Stimulated activated CD4-positive, alpha-beta T cell treated with anti-CD3 and anti-CD28 coated beads, TNF-alpha, amount 100 ng/mL, for 24 hours (primary cell): ENCODE results near the gene HMOX2.

Experiments
- DNase-seq, 3 experiments: peaks; one replicate each; pipeline ENCODE4 v3.0.0-alpha.2; 2020; ENCODE audit warnings: low read depth in 3 of 3

HMOX2 gene

DNA sequence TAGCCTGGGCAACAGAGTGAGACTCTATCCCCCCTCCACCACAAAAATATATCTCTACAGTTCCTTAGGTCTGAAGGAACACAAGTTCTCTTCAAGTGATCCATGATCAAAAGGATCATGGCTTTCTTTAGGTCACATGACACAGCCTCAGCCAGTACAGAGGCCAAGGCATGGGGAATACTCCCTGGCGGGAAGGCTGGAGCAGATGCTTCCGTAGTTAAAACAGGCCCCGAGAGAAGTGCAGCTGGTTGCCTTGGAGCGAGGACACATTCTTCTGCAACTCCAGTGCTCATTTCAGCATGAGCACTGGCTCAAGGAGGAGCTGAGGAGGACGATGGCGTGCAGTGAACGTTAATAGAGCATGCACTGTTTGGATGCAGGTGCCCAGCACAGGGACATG lies 48.9 kb downstream of the HMOX2 start:
- no peak for DNase-seq

DNA sequence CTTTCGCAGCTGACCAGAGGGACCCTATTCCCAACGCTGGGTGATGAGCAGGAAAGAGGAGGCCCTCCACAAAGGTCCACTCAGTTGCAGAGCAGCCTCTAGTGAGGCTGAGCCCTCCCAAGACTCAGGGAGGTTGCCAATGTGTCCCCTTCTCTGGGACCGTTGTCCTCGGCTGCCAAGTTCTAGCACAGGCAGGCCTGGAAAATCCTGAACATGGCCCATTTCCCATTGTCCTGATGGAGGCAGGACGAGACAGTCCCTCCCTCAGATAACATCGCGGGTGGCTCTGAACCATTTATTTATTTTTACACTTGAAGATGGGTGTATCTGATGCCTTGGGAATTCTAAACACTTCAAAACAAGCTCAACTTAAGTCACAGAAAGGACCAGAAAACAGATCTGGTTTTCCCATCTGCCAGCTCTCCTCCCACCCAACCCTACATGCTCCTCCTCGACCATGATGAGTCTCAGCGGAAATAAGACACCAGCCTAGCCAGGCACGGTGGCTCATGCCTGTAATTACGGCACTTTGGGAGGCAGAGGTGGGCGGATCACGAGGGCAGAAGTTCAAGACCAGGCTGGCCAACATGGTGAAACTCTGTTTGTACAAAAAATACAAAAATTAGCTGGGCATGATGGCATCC lies 49.6 kb downstream of the HMOX2 start:
- DNase-seq: no peak

DNA sequence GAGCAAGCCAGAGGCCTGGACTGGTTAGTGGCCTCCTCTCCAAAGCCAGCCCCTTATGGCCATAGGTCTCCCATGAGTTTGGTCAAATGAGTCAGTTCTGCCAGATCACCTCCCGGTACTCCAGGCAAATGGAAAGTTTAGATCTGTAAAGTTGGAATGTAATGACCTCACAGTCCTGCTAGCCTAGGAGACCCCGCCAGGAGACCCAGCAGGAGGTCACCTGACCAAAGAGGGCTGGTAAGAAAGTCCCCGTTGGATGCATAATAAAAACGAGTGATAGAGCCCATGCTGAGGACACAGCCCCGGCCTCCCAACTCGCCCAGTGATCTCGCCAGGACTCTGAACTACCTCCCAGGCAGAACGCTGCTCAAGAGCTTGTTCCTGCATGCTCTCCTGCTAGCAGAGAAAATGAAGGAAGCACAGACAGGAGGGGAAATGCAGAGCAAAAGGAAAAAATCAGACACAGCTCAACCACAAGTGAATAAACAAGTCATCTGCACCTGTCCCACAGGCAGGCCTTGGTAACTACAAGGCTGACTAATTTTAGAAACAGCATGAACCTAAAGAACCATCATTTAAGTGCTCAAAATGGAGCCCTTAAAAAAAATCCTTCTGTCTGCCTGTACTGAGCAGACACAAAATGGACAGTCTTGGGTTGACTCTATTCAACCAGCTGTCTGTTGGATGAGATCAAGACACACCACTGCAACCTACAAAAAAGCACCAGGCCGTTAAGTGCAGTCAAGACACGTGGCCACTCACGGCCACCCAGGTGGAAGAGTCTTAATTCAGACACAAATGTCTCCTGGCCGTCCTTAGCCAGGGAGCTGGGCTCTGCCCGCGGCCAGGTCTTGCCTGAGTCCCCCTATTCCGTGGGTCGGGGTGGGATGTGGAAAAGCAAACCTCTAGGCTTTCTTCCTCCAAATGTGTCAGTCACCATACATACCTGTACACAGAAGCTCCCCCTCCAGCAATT lies 53.2 kb downstream of the HMOX2 start:
- DNase-seq: no peak

DNA sequence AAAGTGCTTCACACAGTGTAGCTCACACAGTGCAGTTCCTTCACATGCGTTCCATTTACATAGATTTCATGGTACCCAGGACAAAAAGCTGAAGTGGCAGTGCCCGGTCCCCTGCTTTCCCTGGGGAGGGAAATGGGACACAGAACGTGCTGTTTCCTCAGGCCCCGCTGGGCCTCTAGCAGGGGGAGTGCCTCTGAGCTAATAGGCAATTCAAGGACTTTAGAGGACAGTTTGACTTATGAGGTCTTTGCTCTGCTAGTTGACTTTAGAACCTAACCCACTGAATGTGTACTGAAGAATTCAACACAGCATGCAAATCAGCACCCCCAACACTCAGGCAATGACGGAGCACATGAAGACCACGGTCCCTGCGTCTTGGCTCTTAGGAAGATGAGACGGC lies 55.6 kb downstream of the HMOX2 start:
- DNase-seq: no peak

DNA sequence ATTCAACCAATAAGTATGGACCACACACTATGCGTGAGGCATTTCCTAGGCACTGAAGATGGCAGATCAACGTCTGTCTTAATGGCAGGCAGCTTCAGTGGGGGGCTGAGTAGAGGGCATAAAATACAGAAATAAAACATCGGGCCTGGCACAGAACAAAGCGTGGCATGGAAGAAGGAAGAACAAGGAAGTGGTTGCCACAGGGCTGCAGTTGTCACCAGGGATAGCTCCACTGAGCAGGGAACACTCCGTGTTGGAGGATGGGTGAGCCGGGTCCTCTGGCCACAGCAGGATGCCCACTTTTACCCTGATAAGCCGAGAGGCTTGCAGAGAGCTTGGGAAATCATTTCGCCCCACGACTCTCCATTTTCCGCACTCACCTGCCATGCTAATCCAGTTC lies 56.0 kb downstream of the HMOX2 start:
- DNase-seq: no peak

DNA sequence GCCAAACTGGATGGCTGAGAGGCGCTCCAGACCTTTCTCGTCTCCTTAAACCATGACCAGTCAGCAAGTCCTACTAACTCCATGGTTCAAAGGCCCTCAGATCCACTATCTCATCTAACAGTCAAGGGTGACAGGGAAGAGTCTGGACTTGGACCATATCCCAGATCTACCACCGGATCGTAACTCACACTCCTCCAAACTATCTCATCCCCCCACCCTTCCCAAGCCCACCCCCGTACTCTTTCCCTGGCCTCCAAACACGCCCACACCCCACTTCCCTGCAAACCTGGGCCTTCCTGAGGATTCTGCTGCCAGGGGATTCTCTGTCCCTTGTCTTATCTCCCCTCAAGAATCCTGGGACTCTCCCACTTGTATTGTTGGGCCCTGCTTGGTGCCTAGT lies 57.3 kb downstream of the HMOX2 start:
- no peak for DNase-seq

DNA sequence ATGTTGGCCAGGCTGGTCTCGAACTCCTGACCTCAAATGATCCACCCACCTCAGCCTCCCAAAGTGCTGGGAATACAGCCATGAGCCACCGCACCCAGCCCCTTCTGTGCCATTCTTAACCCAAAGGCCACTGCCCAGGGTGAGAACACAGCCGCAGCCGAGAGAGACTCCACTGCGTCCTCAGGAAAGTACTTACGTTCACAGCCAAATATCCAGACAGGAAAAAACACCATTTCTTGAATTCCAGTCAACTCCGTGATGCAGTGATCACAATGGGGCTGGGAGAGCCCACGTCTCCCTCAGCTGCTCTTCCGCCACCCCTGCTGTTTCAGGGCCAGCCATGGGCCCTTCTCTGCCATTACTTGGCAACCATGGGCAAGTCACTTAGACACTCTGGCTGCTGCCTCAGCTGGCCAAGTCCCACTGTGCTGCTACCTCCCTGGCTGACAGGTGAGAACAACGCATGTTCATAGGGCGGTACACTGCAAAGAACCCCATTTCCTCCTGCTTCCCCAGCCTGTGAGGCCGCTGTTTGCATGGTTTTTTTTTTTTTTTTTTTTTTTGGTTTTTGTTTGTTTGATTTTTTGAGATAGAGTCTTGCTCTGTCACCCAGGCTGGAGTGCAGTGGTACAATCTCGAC lies 58.1 kb downstream of the HMOX2 start:
- DNase-seq: no peak

DNA sequence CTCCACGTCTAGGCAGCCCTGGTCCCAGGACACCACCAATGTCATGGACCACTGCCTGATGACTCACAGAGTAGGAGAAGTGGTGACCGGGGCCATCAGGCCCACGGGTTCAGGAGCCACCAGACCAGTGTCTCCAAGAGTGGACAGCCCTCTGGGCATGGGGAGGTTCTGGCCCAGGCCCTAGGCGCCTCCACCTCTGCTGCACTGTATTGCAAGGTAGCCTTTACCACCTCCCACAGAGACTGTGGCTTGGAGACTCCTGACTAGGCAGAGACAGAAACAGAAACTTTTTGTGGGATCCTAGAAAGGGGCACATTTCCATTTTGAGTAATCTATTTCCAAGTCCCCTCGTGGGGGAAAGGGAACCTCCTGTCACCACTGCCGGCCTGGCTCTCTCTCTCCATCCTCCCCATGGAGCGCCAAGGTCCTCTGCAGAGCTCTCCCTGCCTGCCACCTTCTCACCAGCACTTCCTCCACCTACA lies 59.5 kb downstream of the HMOX2 start:
- DNase-seq: peak in 2 of 3 experiments; percentile 12 to 45

DNA sequence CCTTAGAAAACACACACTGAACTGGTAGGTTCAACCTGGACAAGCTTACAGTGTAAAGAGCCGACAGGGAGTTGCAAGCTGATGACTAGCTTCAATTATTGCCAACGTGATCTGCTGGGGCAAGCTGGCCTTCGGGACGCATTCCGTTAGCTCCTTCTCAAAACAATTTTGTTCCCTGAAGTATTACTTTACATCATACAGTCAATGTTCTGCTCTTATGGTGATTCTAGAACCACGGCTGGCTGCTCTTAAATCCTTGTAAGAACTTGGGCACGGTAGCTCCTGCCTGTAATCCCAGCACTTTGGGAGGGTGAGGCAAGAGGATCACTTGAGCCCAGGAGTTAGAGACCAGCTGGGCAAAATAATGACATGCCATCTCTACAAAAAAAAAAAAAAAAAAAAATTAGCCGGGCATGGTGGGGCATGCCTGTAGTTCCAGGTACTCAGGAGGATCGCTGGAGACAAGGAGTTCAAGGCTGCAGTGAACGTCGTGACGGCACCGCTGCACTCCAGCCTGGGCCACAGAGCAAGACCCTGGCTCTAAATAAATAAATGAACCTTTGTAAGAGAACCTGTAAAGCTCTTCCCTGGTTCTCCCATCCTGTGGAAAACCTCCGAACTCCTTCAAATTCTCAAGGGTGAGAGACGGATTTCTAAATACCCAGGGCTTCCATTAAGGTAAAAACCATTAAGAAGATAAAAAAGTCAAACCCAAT lies 60.4 kb downstream of the HMOX2 start:
- no peak for DNase-seq

DNA sequence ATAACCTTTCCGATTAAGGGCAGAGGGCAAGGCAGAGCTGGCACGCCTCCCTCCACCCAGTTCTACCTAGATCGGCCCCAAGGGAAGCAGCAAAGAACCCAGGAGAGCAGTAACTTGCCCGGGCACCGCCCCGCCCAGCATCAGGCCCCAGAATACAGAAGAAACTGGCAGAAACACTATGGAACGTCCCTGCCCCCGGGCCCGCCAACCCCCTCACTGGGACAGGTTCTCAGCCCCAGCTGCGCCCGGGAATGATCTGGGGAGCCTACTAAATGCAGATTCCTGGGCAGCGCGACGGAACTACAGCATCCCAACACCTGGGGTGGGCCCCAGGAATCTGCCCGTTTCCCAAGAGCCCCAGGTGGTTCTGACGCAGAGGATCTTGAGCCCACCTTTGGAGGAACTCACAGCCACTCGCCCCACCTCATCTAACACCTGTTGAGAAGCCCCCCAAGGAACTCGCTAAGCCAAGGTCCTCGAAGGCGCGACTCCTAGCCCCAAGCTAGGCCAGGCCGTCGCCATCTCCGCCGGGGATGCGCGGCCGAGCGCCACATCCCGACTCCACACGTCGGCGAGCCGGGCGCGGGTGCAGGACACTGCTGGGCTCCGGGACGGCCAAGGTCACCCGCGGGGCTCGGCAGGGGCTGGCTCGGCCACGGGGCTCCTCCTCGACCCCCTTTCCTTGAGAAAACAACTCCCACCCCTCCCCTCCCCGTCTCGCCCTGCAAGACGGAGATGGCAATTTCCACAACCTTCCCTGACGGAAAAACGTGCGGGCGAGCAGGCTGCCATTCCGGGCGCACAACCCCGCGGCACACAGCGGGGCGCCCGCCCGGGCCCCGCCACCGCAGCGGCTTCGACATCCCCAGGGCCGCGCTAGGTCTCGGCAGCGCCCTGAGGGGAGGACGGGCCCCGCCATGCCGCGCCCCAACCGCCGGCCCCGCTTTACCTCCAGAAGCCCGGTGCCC lies 61.5 kb downstream of the HMOX2 start:
- DNase-seq: no peak

DNA sequence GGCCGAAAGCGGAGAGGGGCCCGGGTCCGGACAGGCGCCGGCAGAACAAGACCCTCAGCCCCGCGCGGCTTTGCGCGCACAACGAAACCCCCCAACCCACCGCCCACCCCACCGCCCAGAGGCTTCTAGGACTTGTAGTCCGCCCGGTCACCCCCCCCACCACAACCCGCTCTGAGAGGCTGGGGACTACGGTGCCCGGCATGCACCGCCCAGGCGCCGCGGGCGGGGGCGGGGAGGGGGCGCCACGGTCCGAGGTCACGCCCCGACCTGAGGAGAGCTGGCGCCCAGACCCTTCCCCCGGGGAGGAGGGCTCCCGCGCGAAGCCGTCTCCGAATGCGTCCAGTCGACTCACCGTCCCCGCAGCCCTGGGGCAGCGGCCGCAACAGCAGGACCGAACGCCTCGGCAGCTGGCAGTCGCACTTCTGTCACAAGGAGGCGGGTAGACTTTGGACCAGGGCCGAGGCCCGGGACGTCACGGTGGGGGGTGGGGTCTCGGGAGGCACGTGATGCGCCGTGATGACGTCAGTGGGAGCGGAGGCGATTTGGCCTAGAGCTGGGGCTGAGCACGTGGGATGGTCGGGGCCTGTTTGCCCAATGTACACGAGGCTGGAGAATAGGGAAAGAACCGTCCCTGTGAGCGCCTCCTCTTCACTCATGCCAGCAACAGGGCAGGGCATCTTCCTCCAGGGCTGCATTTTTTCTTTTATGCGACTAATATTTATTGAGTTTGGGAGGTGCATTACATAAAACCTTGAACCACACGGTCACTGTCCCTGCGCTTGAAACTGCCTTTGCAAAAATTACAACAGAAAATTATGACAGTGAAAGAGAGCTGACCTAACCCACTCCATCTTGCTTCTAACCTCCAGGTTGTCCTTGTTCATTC lies 62.4 kb downstream of the HMOX2 start, which contains the start of gene CDIP1:
Gene CDIP1 (minus strand): TSS at position 424 of the 886 bp plus-strand sequence. CDS start 24,643 bp downstream, outside the sequence.
- peak; percentile 91 to 98 (median 94) for DNase-seq

DNA sequence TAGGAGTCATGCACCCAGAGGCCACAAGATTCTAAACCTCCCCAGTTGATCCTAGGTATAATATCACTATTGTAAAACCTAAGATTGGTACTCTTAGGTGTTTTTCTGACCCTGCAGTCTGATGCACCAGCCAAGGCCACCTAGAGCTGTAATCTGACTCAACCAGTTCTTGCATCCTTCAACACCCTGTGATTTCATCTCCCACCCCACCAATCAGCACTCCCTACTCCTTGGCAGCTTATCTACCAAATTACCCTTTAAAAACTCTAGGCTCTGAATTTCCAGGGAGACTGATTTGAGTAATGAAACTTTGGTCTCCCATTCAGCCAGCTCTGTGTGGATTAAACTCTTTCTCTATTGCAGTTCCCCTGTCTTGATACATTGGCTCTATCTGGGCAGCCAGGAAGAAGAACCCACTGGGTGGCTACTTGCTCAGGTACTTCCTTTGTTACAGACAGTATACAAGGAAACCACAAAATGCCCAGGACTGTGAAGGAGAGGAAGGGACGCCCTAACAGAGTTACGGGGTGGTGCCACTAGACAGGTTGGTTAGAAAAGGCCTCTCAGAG lies 63.6 kb downstream of the HMOX2 start:
- DNase-seq: no peak

DNA sequence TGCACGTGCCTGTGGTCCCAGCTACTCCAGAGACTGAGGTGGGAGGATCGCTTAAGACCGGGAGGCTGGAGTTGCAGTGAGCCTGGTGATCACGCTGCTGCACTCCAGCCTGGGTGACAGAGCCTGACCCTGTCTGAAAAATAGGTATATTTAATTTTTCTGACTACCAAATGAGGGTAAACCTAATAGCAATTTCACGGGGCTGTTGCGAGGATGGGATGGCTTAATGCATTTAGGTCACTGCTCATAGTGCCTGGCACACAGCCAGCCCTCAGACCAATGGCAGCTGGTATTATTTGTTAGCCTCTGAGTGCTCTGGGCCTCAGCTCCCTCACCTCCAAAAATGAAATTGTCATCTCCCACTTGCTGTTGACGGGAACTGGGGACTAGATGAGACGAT lies 68.3 kb downstream of the HMOX2 start:
- DNase-seq: no peak

DNA sequence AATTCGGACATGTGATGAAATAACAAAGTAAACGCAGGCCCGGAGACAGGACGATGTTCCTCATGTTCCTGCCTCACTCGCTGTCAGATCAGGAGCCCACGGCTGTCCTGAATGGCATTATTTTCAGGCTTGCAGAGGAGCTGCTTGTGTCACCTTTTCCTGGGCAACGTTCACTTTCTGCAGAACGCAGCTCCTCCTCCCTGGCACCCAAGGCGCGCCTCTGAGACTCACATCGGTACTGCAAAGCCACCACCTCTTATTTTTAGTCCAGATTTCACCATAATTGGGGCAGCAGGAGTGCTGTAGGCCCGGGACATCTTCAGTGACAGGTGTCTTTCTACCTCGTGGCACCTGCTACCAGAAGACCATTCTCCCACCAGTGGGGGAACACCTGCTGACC lies 71.9 kb downstream of the HMOX2 start:
- no peak for DNase-seq

DNA sequence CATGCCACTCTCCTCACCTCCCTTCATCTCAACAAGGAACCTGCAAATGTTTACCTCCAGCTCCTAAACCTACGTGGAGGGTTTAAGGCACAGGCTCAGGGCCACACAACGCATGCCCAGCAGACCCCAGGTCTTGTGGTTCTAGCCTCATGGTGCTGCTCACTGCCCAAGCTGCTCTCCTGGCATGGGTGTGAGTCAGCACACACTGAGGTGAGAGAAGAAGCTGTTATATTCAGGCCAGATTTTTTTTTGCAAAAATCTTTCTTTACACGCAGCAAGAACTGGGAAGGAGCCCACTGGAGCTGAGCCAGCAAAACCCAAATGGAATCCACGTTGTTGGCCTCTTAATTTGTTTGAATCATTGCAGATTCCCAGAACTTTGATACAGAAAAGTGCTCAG lies 74.4 kb downstream of the HMOX2 start:
- DNase-seq: no peak

DNA sequence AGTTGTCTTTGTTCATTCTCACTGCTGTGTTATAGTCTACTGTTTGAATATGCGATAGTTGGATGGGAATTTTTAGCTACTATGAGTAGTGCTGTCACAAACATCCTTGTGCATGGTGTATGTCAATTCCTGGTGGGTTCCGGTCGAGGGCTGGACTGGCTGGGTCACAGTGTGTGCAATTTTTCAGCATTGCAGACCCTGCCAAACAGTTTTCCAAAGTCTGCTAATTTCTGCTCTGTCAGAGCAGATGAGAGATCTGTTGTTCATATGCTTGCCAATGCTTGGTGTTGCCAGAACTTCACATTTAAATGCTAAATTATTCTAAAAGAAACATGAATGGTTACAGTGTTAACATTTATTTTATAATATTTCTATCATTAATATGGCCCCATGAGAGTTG lies 76.3 kb downstream of the HMOX2 start:
- DNase-seq: no peak

DNA sequence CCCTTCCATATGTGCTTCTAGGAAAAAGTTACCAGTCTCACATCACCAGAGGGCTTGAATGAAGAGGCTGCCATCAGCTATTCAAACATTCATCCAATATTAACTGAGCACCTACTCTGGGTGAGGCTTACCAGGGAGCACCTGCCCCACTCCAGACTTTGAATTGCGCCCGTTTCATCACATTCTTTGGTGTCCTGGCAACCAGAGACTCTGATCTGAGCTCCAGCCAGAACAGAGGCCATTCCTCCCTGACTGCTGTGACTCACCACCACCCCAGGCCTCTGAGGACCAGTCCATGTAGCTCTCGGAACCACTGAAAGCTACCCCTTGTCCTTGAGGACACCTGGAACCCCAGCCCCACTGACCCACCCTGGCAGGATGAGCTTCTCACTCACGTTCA lies 79.9 kb downstream of the HMOX2 start, which contains the start of gene C16orf96:
Gene C16orf96 (plus strand): TSS at position 229 of the 400 bp plus-strand sequence. CDS start 150 bp downstream, at position 379.
- no peak for DNase-seq

DNA sequence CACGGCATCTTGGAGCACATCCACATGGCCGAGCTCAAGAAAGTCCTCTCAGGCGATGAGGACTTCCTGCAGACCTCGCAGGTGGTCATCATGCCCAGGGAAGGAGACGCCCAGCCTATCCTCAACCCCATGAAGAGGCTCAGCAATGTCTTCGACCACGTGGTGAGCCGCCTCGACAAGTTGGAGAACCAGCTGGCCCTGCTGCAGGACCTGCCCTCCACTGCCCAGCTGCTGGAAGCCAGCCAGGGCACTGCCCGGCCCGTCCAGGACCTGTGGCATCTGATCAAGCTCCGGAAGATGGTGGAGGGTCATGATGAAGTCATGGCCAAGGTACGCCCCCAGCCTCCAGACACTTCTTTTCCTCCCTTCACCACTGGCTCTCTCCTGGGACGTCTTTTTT lies 80.4 kb downstream of the HMOX2 start:
- DNase-seq: no peak

DNA sequence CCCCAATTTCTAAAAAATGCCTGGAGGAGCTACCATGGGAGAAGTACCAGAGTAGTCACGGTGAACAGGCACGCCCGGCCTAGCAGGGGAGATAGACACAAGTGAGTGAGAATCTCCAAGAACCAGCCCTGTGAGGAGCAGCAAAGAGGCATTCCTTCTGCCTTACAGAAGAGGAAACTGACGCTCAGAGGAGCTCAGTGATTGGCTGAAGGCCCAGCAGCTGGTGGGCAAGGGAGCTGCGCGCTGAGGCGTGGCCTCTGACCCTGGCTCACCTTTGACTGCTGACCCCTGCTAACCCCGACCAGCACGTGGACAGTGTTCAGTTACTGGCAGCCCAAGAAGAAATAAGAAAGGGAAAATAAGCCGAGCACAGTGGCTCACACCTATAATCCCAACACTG lies 81.8 kb downstream of the HMOX2 start:
- no peak for DNase-seq
